CD4-positive, alpha-beta T cell (primary cell): ENCODE data around the gene LAMTOR4. TPM values are rescaled to one million over a fixed set of nuclear protein-coding genes. Genes with fewer than 3 reads are reported as not detected.

Experiments used
- ATAC-seq: fragments of 200-7000 bp; cut with Tn5 transposase; one replicate; pipeline ENCODE4 v1.10.0; 2022; ENCODE audit warnings: mild to moderate bottlenecking; ENCODE audit not compliant: poor library complexity
- CTCF ChIA-PET: fragments of 350-600 bp; sonication (Branson Sonifier 250); formaldehyde crosslinking; loops from one replicate; lab custom pipeline; 2021; ENCODE audit warnings: antibody characterized with exemption, inconsistent platforms; lab: Charles Lee
- POLR2A ChIA-PET: fragments of 350-600 bp; sonication (Branson Sonifier 250); formaldehyde crosslinking; loops from one replicate; lab custom pipeline; 2021; ENCODE audit warnings: antibody characterized with exemption, inconsistent platforms; lab: Charles Lee
- DNase-seq, 14 experiments: peaks; one replicate each; pipeline ENCODE4 v3.0.0-alpha.2; 2013 to 2020; ENCODE audit warnings: mixed read lengths in 2 of 14
- H3K27ac ChIP-seq, 2 donors: one replicate each; pipeline versions ENCODE4 v1.5.1 to v1.7.0; 2013; ENCODE audit warnings: low read length in 2 of 2, low read depth in 1 of 2, mild to moderate bottlenecking in 1 of 2
- H3K27me3 ChIP-seq, 2 experiments: 1 replicate in 1 of 2; 2 replicates in 1 of 2; pipeline versions ENCODE4 v1.6.1 to v1.7.0; 2013; ENCODE audit warnings: low read length in 2 of 2, control low read depth in 1 of 2, mild to moderate bottlenecking in 1 of 2, moderate library complexity in 1 of 2; ENCODE audit not compliant: insufficient read depth in 2 of 2, control insufficient read depth in 1 of 2
- H3K36me3 ChIP-seq: one replicate; pipeline ENCODE4 v1.6.1; 2013; ENCODE audit warnings: low read length, control low read depth; ENCODE audit not compliant: insufficient read depth
- H3K4me1 ChIP-seq: one replicate; pipeline ENCODE4 v1.6.1; 2013; ENCODE audit warnings: low read length, control low read depth; ENCODE audit not compliant: insufficient read depth
- H3K4me3 ChIP-seq: one replicate; pipeline ENCODE4 v1.5.1; 2013; ENCODE audit warnings: mild to moderate bottlenecking, low read length, moderate library complexity
- H3K9me3 ChIP-seq, 2 experiments: 1 replicate in 1 of 2; 2 replicates in 1 of 2; pipeline versions ENCODE4 v1.6.1 to v1.7.0; 2013; ENCODE audit warnings: low read length in 2 of 2, mild to moderate bottlenecking in 2 of 2, control low read depth in 1 of 2, moderate library complexity in 1 of 2; ENCODE audit not compliant: control insufficient read depth in 1 of 2, insufficient read depth in 1 of 2
- H3K27ac Mint-ChIP-seq: one replicate; pipeline ENCODE4 v1.8.0; 2020; ENCODE audit warnings: mixed read lengths
- H3K27me3 Mint-ChIP-seq: one replicate; pipeline ENCODE4 v1.8.0; 2021; ENCODE audit warnings: mixed read lengths
- H3K36me3 Mint-ChIP-seq: one replicate; pipeline ENCODE4 v1.8.0; 2021; ENCODE audit warnings: low read depth, mixed read lengths
- H3K4me1 Mint-ChIP-seq: one replicate; pipeline ENCODE4 v1.8.0; 2021; ENCODE audit warnings: low read depth, mixed read lengths
- H3K4me3 Mint-ChIP-seq: one replicate; pipeline ENCODE4 v1.8.0; 2020; ENCODE audit warnings: mild to moderate bottlenecking, mixed read lengths
- H3K9me3 Mint-ChIP-seq: one replicate; pipeline ENCODE4 v1.8.0; 2020; ENCODE audit warnings: mixed read lengths
- intact Hi-C, 2 experiments: fragments of 100-400 bp; cut with DNase I in 1 of 2; cut with micrococcal nuclease in 1 of 2; formaldehyde crosslinking; loops; one replicate each; pipeline versions ENCODE4 v1.15.1 to v1.9.0; 2023 to 2025; cut with DNase I, micrococcal nuclease
- total RNA-seq, 174 experiments: library from RNA in 2 of 174; stranded (reverse) in 2 of 174; gene quantifications; one replicate each; pipeline ENCODE4 v1.2.3 and lab custom pipeline; 2021 to 2026
- TF ChIP-seq, protein P1 (sequence below): fragments of 200-600 bp; IDR thresholded peaks from one replicate; pipeline ENCODE4 v1.8.0; 2022; ENCODE audit warnings: antibody characterized with exemption, mild to moderate bottlenecking

The LAMTOR4 gene
- total RNA-seq, 2 experiments from 2014 or later, result 107 to 125 TPM

DNA sequence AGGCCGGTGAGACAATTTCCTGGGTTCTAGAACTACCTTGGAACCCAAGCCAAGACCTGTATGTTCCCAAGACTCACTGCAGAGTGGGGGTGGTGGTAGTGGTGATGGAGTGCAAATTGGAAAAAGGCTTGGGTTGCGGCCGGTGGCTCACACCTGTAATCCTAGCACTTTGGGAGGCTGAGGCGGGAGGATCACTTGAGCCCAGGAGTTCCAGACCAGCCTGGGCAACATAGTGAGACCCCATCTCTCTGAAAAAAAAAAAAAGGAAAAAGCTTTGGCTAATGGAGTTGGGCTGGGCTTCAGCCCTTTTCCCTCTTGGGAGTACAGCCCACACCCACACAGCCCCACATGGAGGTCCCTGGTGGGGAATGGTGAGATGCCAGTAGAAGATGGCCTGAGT, 43.2 kb upstream of the LAMTOR4 start:
- Mint-ChIP-seq H3K27me3 (no peaks in the 10 kb centered on the region), H3K9me3 (no peaks in the 10 kb centered on the region), H3K36me3 (peaks cover 57% of the 10 kb centered on the region), H3K27ac (no peak overlapping the region), H3K4me3 (no peak overlapping the region), H3K4me1 (peaks cover 12% of the 10 kb centered on the region)
- DNase-seq, result no peak
- TF ChIP-seq, protein P1, sequence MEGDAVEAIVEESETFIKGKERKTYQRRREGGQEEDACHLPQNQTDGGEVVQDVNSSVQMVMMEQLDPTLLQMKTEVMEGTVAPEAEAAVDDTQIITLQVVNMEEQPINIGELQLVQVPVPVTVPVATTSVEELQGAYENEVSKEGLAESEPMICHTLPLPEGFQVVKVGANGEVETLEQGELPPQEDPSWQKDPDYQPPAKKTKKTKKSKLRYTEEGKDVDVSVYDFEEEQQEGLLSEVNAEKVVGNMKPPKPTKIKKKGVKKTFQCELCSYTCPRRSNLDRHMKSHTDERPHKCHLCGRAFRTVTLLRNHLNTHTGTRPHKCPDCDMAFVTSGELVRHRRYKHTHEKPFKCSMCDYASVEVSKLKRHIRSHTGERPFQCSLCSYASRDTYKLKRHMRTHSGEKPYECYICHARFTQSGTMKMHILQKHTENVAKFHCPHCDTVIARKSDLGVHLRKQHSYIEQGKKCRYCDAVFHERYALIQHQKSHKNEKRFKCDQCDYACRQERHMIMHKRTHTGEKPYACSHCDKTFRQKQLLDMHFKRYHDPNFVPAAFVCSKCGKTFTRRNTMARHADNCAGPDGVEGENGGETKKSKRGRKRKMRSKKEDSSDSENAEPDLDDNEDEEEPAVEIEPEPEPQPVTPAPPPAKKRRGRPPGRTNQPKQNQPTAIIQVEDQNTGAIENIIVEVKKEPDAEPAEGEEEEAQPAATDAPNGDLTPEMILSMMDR, result no peak
- ATAC-seq, result no peak
- Histone ChIP-seq H3K9me3 (no peaks in the 10 kb centered on the region), H3K27me3 (no peaks in the 10 kb centered on the region), H3K4me3 (no peak overlapping the region), H3K4me1 (peaks cover 15% of the 10 kb centered on the region), H3K36me3 (peaks cover 44% of the 10 kb centered on the region), H3K27ac (no peak overlapping the region)
- POLR2A ChIA-PET, result no interaction called here
- CTCF ChIA-PET, result no interaction called here
- intact Hi-C loops, result no loop called here

DNA sequence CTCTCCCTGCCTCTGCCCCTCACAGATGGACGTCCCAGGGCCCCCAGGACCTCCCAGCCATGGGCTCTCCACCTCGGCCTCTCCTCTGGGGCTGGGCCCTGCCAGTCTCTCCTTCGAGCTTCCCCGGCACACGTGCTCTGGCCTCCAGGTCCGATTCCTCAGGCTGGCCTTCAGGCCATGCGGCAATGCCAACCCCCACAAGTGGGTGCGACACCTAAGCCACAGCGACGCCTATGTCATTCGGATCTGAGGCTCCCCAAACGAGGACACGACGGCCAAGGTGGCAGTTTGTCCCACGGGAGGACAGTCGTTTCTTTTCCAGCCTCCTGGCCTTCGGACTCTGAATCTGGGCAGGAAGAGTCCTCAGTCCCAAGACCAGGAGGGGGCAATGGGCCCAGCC, 42.1 kb upstream of the LAMTOR4 start:
- CTCF ChIA-PET, result no interaction called here
- Mint-ChIP-seq H3K27ac (no peak overlapping the region), H3K4me1 (peaks cover 5% of the 10 kb centered on the region), H3K27me3 (no peaks in the 10 kb centered on the region), H3K4me3 (no peak overlapping the region), H3K9me3 (no peaks in the 10 kb centered on the region), H3K36me3 (peaks cover 56% of the 10 kb centered on the region)
- Histone ChIP-seq H3K4me3 (no peak overlapping the region), H3K36me3 (peaks cover 53% of the 10 kb centered on the region), H3K9me3 (no peaks in the 10 kb centered on the region), H3K27me3 (no peaks in the 10 kb centered on the region), H3K4me1 (peaks cover 12% of the 10 kb centered on the region), H3K27ac (no peak overlapping the region)
- no peak for DNase-seq
- POLR2A ChIA-PET, result no interaction called here
- no peak for ATAC-seq
- intact Hi-C loops, result no loop called here
- TF ChIP-seq, protein P1, result no peak

DNA sequence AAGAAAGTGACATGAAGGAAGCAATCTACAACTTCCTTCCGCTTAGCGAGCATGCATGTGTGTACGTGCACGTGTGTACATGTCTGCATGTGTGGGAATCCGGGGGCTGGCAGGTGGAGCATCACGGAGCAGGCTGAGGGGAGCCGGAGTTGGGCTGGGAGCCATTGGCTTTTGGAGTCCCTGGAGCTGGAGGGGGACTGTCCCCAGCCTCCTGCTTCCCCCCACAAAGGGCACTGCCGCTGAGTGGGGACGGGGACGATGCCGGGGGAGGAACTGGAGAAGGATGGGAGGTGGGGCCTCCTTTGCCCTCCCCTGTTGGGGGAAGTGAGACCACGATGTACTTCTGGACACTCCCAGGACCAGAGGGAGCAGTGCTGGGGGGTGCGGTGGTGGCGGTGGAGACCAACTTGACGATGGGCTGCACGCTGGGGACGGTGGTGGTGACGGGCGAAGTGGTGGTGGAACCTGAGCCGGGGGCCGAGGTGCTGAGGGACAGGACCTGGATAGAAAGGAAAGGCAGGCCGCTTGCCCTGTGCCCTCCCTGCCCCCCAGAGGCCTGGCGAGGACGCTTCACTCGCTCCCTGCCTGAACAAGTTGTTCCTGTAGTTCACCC, 41.5 kb upstream of the LAMTOR4 start:
- POLR2A ChIA-PET, result no interaction called here
- Mint-ChIP-seq H3K4me1 (peaks cover 5% of the 10 kb centered on the region), H3K4me3 (no peak overlapping the region), H3K27ac (no peak overlapping the region), H3K36me3 (peaks cover 61% of the 10 kb centered on the region), H3K27me3 (no peaks in the 10 kb centered on the region), H3K9me3 (no peaks in the 10 kb centered on the region)
- no peaks in the 10 kb centered on the region for H3K27me3 ChIP-seq
- CTCF ChIA-PET, result no interaction called here
- no peaks in the 10 kb centered on the region for H3K9me3 ChIP-seq
- intact Hi-C loops, result no loop called here
- H3K36me3 ChIP-seq, result peaks cover 59% of the 10 kb centered on the region
- DNase-seq (no peak), ATAC-seq (no peak)
- H3K27ac ChIP-seq, result no peak overlapping the region
- H3K4me1 ChIP-seq, result peaks cover 6% of the 10 kb centered on the region
- TF ChIP-seq, protein P1, result no peak
- no peak overlapping the region for H3K4me3 ChIP-seq
